ENCODE measurements around the gene MMAB.

The MMAB gene

DNA sequence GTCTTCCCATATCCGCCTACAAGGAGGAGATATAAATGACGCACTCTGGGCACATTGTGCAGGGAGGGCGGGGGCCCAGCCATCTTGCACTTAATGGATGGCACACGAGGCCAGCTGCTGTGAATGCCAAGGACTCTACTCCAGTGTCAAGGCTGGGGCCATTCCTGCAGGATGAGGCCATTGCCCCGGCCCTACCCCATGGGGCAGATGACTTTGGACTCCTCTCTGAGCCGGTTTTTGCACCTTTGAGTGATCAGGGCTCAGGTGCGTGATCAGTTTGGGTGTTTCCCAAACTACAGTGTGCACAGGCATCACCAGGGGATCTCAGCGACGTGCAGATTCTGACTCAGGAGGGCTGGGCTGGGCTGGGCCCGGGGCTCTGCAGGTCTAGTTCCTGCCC, 16.1 kb downstream of the MMAB start:
- TF ChIP-seq, protein P1, sequence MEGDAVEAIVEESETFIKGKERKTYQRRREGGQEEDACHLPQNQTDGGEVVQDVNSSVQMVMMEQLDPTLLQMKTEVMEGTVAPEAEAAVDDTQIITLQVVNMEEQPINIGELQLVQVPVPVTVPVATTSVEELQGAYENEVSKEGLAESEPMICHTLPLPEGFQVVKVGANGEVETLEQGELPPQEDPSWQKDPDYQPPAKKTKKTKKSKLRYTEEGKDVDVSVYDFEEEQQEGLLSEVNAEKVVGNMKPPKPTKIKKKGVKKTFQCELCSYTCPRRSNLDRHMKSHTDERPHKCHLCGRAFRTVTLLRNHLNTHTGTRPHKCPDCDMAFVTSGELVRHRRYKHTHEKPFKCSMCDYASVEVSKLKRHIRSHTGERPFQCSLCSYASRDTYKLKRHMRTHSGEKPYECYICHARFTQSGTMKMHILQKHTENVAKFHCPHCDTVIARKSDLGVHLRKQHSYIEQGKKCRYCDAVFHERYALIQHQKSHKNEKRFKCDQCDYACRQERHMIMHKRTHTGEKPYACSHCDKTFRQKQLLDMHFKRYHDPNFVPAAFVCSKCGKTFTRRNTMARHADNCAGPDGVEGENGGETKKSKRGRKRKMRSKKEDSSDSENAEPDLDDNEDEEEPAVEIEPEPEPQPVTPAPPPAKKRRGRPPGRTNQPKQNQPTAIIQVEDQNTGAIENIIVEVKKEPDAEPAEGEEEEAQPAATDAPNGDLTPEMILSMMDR (IDR thresholded peaks at IDR 0.05; ENCODE audit: low read depth, low read length, missing control alignments), result no peak
- peaks cover 3% of the 10 kb centered on the region for H3K27me3 ChIP-seq (replicated peaks)

DNA sequence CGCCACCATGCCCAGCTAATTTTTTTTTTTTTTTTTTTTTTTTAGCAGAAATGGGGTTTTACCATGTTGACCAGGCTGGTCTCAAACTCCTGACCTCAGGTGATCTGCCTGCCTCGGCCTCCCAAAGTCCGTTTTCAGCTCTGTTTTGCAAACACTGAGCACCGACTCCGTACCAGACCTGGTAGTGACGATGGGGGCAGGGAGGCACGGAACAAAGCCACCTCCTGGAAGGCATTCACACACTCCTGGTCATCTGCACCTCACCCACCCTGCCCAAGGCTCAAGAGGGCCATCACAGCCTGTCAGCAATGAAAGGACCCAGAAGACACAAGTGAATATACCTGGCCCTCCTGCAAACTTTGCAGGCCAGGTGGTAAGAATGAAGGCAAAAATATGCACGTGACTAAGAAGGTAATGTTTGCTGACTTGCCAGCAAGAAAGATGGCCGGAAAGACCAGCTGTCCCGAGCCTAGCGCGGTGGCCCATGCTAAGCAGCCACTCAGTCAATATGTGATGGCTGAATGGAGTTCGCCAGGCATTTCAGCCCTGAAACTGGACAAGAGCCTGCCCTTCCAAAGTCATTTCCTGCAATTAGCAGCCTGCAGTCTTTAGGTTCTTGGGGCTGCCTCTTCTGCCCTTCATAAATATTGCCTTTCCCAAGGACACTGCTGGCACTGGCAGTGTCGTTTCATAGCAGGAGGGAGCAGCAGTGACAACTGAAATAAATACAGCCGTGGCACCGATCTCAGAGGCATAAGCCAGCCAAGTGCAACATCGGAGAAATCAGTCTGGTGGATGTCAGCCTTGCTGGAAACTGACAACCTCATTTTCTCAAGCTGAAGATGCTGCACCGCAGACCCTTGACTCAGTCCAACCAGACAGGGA, 17.6 kb downstream of the MMAB start:
- H3K27me3 ChIP-seq (replicated peaks), result peaks cover 3% of the 10 kb centered on the region
- no peak overlapping the region for H3K27ac ChIP-seq
- no peak for DNase-seq
- no peaks in the 10 kb centered on the region for H3K36me3 ChIP-seq (replicated peaks)
- TF ChIP-seq, protein P1 (IDR thresholded peaks at IDR 0.05; ENCODE audit: low read depth, low read length, missing control alignments), result no peak
- in situ Hi-C loops (cut with HindIII; ENCODE audit: low pct_ligation_motif_present, low sequenced_read_pairs), result no loop called here
- H3K4me3 ChIP-seq (ENCODE audit: low read depth, low read length), result no peak overlapping the region

More for the DNA sequence above, 16.1 kb downstream of the MMAB start:
- H3K4me3 ChIP-seq (ENCODE audit: low read depth, low read length), result no peak overlapping the region
- H3K36me3 ChIP-seq (replicated peaks), result no peaks in the 10 kb centered on the region
- H3K27ac ChIP-seq, result no peak overlapping the region
- DNase-seq, result no peak
- in situ Hi-C loops (cut with HindIII; ENCODE audit: low pct_ligation_motif_present, low sequenced_read_pairs), result no loop called here

DNA sequence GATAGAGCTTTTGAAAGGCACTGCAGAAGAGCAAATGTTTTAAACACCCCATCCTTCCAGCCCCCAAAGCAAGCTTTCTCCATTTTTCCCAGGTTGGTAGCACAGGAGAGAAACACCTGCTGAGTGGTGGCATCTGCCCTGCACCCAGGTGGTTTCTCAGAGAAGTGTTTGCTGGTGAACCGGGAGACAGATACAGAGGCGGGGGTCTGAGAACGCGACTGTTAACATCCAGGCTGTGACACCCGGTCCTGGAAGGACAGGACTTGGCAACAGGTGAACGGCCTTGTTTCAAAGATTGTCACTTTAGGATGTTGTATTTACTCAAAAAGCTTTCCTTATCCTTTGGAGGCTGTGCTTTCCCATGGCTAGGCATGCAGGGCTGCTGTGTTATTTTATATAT, 18.5 kb downstream of the MMAB start:
- TF ChIP-seq, protein P1 (IDR thresholded peaks at IDR 0.05; ENCODE audit: low read depth, low read length, missing control alignments), result no peak
- DNase-seq, result no peak
- H3K27me3 ChIP-seq (replicated peaks), result peaks cover 3% of the 10 kb centered on the region
- in situ Hi-C loops (cut with HindIII; ENCODE audit: low pct_ligation_motif_present, low sequenced_read_pairs), result no loop called here
- H3K36me3 ChIP-seq (replicated peaks), result no peaks in the 10 kb centered on the region
- H3K27ac ChIP-seq, result no peak overlapping the region
- H3K4me3 ChIP-seq (ENCODE audit: low read depth, low read length), result no peak overlapping the region

DNA sequence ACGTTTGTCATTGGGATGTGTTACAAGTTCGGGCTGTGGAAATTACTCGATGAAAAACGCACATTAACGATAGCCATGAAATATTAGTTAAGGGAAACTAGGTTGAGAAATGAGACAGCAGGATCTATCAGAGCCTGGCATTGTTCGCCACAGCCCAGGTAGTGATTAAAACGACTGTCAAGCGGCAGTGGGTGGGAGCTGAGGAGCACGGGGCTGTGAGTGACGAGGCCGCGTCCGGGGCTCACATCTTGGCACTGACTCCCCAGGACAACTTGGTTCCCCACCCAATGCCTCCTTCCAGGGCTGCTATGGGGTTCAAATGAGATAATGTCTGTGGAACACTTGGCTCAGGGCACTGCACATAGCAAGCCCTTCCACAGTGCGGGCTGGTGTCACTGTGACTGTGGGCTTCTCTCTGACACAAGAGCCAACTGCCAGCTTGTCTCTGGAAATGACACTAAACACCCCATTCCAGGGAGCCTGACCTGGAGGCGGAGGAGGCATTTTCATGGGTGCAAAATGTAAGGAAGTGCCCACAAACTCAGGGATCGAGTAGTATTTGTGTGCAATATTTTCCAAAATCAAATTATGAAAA, 19.3 kb downstream of the MMAB start:
- Histone ChIP-seq H3K4me3 (ENCODE audit: low read depth, low read length) (no peak overlapping the region), H3K36me3 (replicated peaks) (no peaks in the 10 kb centered on the region), H3K27ac (no peak overlapping the region), H3K27me3 (replicated peaks) (peaks cover 3% of the 10 kb centered on the region)
- TF ChIP-seq, protein P1 (IDR thresholded peaks at IDR 0.05; ENCODE audit: low read depth, low read length, missing control alignments), result no peak
- in situ Hi-C loops (cut with HindIII; ENCODE audit: low pct_ligation_motif_present, low sequenced_read_pairs), result no loop called here
- no peak for DNase-seq

DNA sequence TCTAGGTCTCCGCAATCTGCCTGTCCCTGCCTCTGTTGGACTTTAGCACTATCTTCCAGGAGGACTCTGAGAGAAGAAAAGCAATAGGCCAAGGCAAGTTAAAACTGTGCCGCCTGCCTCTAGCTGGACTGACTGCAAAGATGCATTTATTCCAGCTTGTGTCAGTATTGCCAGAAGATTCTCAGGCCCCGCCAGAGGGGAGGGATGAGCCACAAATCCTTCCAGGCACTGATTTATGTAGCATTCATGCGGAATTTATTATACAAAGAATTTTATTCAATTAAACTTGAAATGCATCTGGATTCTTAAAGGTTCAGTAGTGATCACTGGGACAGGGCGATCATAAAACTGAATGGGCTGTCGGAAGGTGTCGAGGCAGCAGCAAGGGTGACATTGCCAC, 19.8 kb downstream of the MMAB start:
- H3K36me3 ChIP-seq (replicated peaks), result no peaks in the 10 kb centered on the region
- peaks cover 3% of the 10 kb centered on the region for H3K27me3 ChIP-seq (replicated peaks)
- in situ Hi-C loops (cut with HindIII; ENCODE audit: low pct_ligation_motif_present, low sequenced_read_pairs), result no loop called here
- DNase-seq, result no peak
- H3K27ac ChIP-seq, result no peak overlapping the region
- TF ChIP-seq, protein P1 (IDR thresholded peaks at IDR 0.05; ENCODE audit: low read depth, low read length, missing control alignments), result no peak
- no peak overlapping the region for H3K4me3 ChIP-seq (ENCODE audit: low read depth, low read length)

Data from brain microvascular endothelial cell (primary cell).